GM21737 (cell line): ENCODE measurements around the gene ZNF598.
"Not testable (repeated sequence)": the region's sequence is repeated elsewhere in the genome, so short reads cannot be mapped to it uniquely, and the experiment has no call there.

Experiments
- ATAC-seq: cut with Tn5 transposase; IDR thresholded peaks from one replicate; pipeline ENCODE4 v1.9.1; 2021; ENCODE audit warnings: mild to moderate bottlenecking, moderate library complexity; ENCODE audit not compliant: unreplicated experiment

Gene ZNF598

GRCh38 chr16:1977875-1978268 lies 31.7 kb downstream of the ZNF598 start:
- ATAC-seq, result no peak

- ATAC-seq, result no peak
Measured at GRCh38 chr16:1976951-1977874, 32.4 kb downstream of the ZNF598 start.

- no peak for ATAC-seq
Measured at GRCh38 chr16:1976216-1976520, 33.5 kb downstream of the ZNF598 start.

- no peak for ATAC-seq
Measured at GRCh38 chr16:1975432-1976215, 34.0 kb downstream of the ZNF598 start.

GRCh38 chr16:1974157-1975070 lies 35.2 kb downstream of the ZNF598 start:
- no peak for ATAC-seq

GRCh38 chr16:1973461-1974156 lies 36.0 kb downstream of the ZNF598 start:
- no peak for ATAC-seq

- ATAC-seq, result no peak
Measured at GRCh38 chr16:1972490-1972877, 37.1 kb downstream of the ZNF598 start.

- peak; percentile 68 for ATAC-seq
Measured at GRCh38 chr16:1971796-1972489, 37.7 kb downstream of the ZNF598 start, which contains the start of gene TBL3. Gene TBL3, plus strand, starts transcription at chr16:1972053. Its CDS starts 112 bp downstream, at chr16:1972165.

- ATAC-seq, result no peak
Measured at GRCh38 chr16:1968146-1968953, 41.3 kb downstream of the ZNF598 start.

GRCh38 chr16:1966460-1966859 lies 43.2 kb downstream of the ZNF598 start, which contains the start of gene RNF151:
Gene RNF151, plus strand, starts transcription at chr16:1966856. Its CDS starts 26 bp downstream, at chr16:1966882.
- no peak for ATAC-seq

GRCh38 chr16:1965396-1966001 lies 44.1 kb downstream of the ZNF598 start:
- ATAC-seq, result no peak

GRCh38 chr16:1964506-1965395 lies 44.9 kb downstream of the ZNF598 start, which contains the start of gene RPS2:
Gene RPS2, minus strand, starts transcription at chr16:1964826. Its CDS starts 201 bp downstream, at chr16:1964625.
- ATAC-seq, result peak; percentile 77

GRCh38 chr16:1963806-1964505 lies 45.7 kb downstream of the ZNF598 start:
- ATAC-seq, result peak; percentile 1

GRCh38 chr16:1962161-1963153 lies 47.2 kb downstream of the ZNF598 start:
- ATAC-seq, result not testable (repeated sequence)

GRCh38 chr16:1961651-1962067 lies 48.0 kb downstream of the ZNF598 start:
- ATAC-seq, result no peak
